Stimulated activated CD8-positive, alpha-beta memory T cell treated with anti-CD3 and anti-CD28 coated beads, Interleukin-7, amount 100 ng/mL, for 1 hour (primary cell): ENCODE measurements around the gene PPP2R3B.
"Not testable (repeated sequence)": the region's sequence is repeated elsewhere in the genome, so short reads cannot be mapped to it uniquely, and the experiment has no call there.

Experiments
- DNase-seq, 2 donors: peaks; one replicate each; pipeline ENCODE4 v3.0.0-alpha.2; 2020; ENCODE audit warnings: low read depth in 2 of 2

Gene PPP2R3B

GRCh38 chrX:305781-306613 lies 80.7 kb downstream of the PPP2R3B start:
- not testable (repeated sequence) for DNase-seq

DNA sequence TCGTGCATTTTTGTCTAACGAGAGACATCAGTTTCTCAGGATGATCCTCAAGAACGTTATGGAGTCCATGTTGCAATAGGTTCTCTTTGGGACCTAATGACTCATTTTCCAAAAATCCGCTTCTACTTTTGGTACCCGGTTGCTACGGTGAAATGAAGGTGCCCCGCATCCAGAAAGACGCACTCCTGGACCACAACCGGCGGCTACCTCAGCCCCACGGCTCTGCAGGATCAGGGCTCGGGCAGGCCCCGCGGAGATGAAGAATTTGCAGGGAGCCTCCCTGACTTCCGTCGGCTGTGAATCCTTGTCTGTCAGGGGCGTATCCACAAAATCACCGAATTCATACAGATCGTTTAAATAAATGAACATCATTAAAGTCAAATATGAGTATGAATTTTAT lies 83.7 kb downstream of the PPP2R3B start:
- DNase-seq, result no peak

- no peak for DNase-seq
Measured at GRCh38 chrX:300334-300733, 86.4 kb downstream of the PPP2R3B start.

DNA sequence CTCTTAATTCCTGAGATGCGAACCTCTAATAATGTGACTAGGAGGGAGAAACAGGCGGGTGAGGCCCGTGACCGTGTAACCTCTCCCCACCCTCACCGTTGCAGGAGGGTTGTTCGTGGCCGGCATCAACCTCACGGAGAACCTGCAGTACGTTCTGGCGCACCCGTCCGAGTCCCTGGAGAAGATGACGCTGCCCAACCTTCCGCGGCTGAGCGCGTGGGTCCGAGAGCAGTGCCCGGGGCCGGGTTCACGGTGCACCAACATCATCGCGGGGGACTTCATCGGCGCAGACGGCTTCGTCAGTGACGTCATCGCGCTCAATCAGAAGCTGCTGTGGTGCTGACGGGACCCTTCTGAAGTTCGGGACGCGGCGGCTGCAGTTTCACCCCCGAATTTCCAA lies 87.7 kb downstream of the PPP2R3B start:
- DNase-seq, result no peak

DNA sequence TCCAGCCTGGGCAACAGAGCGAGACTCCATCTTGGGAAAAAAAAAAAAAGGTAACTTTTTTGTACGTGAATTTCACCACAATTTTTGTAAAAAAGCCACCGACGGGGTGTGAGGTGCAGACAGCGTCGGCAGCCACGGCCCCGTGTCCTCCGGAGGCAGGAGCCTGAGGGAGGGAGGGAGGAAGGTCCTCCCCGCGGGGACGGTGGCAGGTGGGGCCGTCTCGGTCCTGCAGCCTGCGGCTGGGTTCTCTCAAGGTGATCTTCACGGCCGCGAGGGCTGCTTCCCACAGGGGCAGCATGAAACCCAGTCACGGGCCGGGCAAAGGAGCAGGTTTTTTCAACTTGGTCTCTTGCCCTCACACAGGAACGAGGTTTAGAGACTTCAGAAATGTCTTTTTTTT lies 91.6 kb downstream of the PPP2R3B start:
- no peak for DNase-seq

- no peak for DNase-seq
Measured at GRCh38 chrX:292900-293897, 93.5 kb downstream of the PPP2R3B start.

DNA sequence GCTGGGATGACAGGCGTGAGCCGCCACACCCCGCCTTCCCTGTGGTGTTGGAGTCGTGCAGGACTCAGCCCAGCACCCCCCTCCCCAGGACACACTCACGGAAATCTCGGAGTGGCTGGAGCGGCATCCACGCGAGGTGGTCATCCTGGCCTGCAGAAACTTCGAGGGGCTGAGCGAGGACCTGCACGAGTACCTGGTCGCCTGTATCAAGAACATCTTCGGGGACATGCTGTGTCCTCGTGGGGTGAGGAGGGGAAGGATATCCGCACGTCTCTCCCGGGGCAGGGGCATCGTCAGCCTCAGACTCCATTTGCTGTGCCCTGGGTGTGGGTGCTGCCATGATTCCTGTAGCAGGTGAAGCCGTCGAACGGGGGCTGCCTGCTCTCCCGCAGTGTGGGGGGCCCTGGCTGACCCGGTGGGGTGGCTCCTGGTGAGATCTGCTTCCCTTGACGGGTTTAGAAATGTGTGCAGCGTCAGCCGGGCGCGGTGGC lies 95.3 kb downstream of the PPP2R3B start:
- DNase-seq, result no peak

DNA sequence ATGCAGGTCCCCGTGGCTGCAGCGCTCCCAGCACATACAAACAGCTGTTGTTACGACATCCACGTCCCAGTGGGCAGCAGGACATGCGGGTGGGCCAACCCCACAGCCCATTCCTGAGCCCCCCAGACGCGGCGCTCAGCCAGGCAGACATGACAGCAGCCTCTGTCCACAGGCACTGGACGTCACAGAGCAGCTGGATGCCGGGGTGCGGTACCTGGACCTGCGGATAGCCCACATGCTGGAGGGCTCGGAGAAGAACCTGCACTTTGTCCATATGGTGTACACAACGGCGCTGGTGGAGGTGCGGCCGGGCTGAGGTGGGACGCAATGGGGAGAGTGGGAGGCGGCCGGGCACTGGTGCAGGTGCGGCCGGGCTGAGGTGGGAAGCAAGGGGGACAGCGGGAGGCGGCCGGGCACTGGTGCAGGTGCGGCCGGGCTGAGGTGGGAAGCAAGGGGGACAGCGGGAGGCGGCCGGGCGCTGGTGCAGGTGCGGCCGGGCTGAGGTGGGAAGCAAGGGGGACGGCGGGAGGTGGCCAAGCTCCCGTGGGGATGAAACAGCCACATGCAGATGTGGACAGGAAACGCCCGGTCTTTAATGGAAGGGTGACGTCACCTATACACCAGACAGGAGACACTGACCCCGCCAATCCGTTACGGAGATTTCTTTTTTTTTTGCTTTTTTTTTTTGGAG lies 96.1 kb downstream of the PPP2R3B start:
- no peak for DNase-seq

GRCh38 chrX:288561-288991 lies 98.1 kb downstream of the PPP2R3B start:
- DNase-seq, result no peak

DNA sequence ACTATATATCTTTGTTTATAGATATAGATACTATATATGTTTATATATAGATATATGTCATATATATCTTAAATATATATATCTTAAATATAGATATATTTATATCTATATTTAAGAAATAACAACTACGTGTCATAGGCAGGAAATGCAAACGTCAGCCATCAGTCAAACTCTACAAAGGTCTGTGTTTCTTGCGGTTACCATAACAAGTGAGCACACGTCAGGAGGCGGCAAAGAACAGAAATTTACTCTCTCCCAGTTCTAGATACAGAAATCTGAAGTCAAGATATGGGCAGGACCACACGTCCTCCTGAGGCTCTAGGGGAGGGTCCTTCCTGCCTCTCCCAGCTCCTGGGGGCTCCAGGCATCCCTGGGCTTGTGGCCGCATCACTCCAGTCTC lies 99.0 kb downstream of the PPP2R3B start:
- no peak for DNase-seq

GRCh38 chrX:285076-285677 lies 101.5 kb downstream of the PPP2R3B start:
- no peak for DNase-seq
